HepG2 (cell line): ENCODE data around the gene SYT7. TPM values are rescaled to one million over a fixed set of nuclear protein-coding genes. Genes with fewer than 3 reads are reported as not detected.

Experiments used
- ARNTL ChIP-seq: sonication (generic); formaldehyde crosslinking; IDR thresholded peaks from 2 replicates; pipeline ENCODE4 v1.4.0; 2020; ENCODE audit warnings: mild to moderate bottlenecking, missing genetic modification reagents
- FOXA3 ChIP-seq: IDR thresholded peaks from 2 replicates; pipeline ENCODE4 v1.6.1; 2016; ENCODE audit warnings: missing genetic modification reagents, missing compliant biosample characterization
- GABPB1 ChIP-seq: IDR thresholded peaks from 2 replicates; pipeline ENCODE4 v1.6.1; 2016; ENCODE audit warnings: mild to moderate bottlenecking, missing genetic modification reagents, moderate library complexity, missing compliant biosample characterization
- PTBP1 ChIP-seq: fragments of 200-400 bp; formaldehyde crosslinking; IDR thresholded peaks from 2 replicates; pipeline ENCODE4 v1.6.1; 2018; ENCODE audit warnings: low read length, low read depth; ENCODE audit not compliant: poor library complexity, severe bottlenecking
- SIN3A ChIP-seq: IDR thresholded peaks from 2 replicates; pipeline ENCODE4 v1.6.1; 2011; ENCODE audit warnings: low read depth, mild to moderate bottlenecking, control low read depth, low read length, borderline replicate concordance
- TRIM24 ChIP-seq: sonication (generic); formaldehyde crosslinking; IDR thresholded peaks from 2 replicates; pipeline ENCODE4 v1.8.0; 2022; ENCODE audit warnings: mild to moderate bottlenecking, missing genetic modification reagents
- ZBTB20 ChIP-seq: sonication (generic); formaldehyde crosslinking; IDR thresholded peaks from 2 replicates; pipeline ENCODE4 v1.8.1; 2023; ENCODE audit warnings: missing genetic modification reagents, low read depth, mild to moderate bottlenecking, borderline replicate concordance
- ZNF292 ChIP-seq: sonication (generic); formaldehyde crosslinking; IDR thresholded peaks from 2 replicates; pipeline ENCODE4 v1.8.1; 2022; ENCODE audit warnings: mild to moderate bottlenecking, low read depth, missing genetic modification reagents, borderline replicate concordance
- ZNF331 ChIP-seq: sonication (generic); formaldehyde crosslinking; IDR thresholded peaks from 2 replicates; pipeline ENCODE4 v1.4.0; 2020; ENCODE audit warnings: missing genetic modification reagents
- ZNF709 ChIP-seq: sonication (generic); formaldehyde crosslinking; IDR thresholded peaks from 2 replicates; pipeline ENCODE4 v1.5.0; 2020; ENCODE audit warnings: mild to moderate bottlenecking, missing genetic modification reagents
- ZNF780A ChIP-seq: sonication (generic); formaldehyde crosslinking; IDR thresholded peaks from 2 replicates; pipeline ENCODE4 v1.8.0; 2022; ENCODE audit warnings: mild to moderate bottlenecking, missing genetic modification reagents, moderate library complexity
- ZNF883 ChIP-seq: sonication (generic); formaldehyde crosslinking; IDR thresholded peaks from 2 replicates; pipeline ENCODE4 v1.5.1; 2020; ENCODE audit warnings: mild to moderate bottlenecking, missing genetic modification reagents; ENCODE audit errors: not compliant biosample characterization
- polyA plus RNA-seq, 8 experiments: library from polyadenylated mRNA; depleted of rRNA in 3 of 8; stranded (reverse) in 7 of 8; unstranded in 1 of 8; fragments of >200 nt; fragmentation: Illumina TruSeq in 4 of 8; extraction: Trizol in 4 of 8; gene quantifications; 2 replicates each; pipeline versions ENCODE4 v1.2.1 to v1.2.3, GENCODE V29; 2011 to 2016; ENCODE audit warnings: low read depth in 4 of 8, missing spikeins in 1 of 8, mixed read lengths in 1 of 8; ENCODE audit not compliant: insufficient read depth in 1 of 8
- total RNA-seq, 5 experiments: library from RNA; depleted of rRNA; stranded (reverse); fragments of >200 nt; fragmentation: Illumina TruSeq; extraction: Trizol; gene quantifications; 2 replicates each; pipeline ENCODE4 v1.2.3, GENCODE V29; 2016; ENCODE audit warnings: low read depth in 1 of 5
- TF ChIP-seq, protein P1 (sequence below): sonication (generic); formaldehyde crosslinking; IDR thresholded peaks from 2 replicates; pipeline ENCODE4 v1.4.0; 2020; ENCODE audit warnings: missing genetic modification reagents
- TF ChIP-seq, protein P2 (sequence below): sonication (generic); formaldehyde crosslinking; IDR thresholded peaks from 2 replicates; pipeline ENCODE4 v1.9.0; 2022; ENCODE audit warnings: low read depth, missing genetic modification reagents
- TF ChIP-seq, protein P3 (sequence below): sonication (generic); formaldehyde crosslinking; IDR thresholded peaks from 2 replicates; pipeline ENCODE4 v1.5.0; 2020; ENCODE audit warnings: missing genetic modification reagents
- TF ChIP-seq, protein P4 (sequence below): sonication (generic); formaldehyde crosslinking; IDR thresholded peaks from 2 replicates; pipeline ENCODE4 v1.4.0; 2020; ENCODE audit warnings: missing genetic modification reagents
- TF ChIP-seq, protein P5 (sequence below), 2 experiments: fragments of 450-650 bp in 1 of 2; sonication (generic) in 1 of 2; formaldehyde crosslinking; IDR thresholded peaks; 2 replicates each; pipeline versions ENCODE4 v1.5.0 to v1.8.0; 2020 to 2022; ENCODE audit warnings: mild to moderate bottlenecking in 1 of 2, missing genetic modification reagents in 1 of 2
- TF ChIP-seq, protein P6 (sequence below): sonication (generic); formaldehyde crosslinking; IDR thresholded peaks from 2 replicates; pipeline ENCODE4 v1.4.0; 2020; ENCODE audit warnings: missing genetic modification reagents, borderline replicate concordance

SYT7 gene
- total and polyA plus RNA-seq, 2 of the 13 experiments (the other 11 are each of a cell fraction or from before 2014, with no cell fraction given): 1.4 to 4.4 TPM

DNA sequence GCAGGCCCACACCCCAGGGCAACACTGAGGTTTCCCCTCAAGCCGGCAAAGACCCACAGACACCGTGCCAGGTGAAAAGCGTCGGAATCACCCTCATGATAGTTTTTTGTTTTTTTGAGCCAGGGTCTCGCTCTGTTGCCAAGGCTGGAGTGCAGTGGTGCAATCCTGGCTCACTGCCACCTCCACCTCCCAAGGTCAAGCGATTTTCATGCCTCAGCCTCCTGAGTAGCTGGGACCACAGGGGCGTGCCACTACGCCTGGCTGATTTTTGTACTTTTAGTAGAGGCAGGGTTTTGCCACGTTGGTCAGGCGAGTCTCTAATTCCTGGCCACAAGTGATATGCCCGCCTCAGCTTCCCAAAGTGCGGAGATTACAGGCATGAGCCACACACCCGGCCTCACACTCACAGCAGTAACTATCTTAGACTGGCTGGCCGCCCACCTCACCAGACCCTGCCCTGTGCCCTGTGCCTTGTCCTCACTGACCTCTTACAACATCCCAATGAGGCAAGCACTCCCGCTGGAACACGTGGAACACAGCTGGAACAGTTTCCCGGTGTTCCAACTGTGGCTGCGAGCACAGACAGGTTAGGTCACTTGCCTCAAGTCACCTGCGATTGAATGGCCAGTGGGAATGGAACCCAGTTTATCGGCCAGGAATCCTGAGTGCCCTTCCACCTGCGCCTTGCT is 51.2 kb downstream of the SYT7 start (continued):
- TF ChIP-seq ZBTB20 (CRISPR knock-in tag) (0 out of 2 replicates have a peak, but pooled peaks have one; percentile 35), ARNTL (CRISPR knock-in tag) (peak; percentile 71; the same call in 1 of the 2 replicates), ZNF780A (CRISPR knock-in tag) (no peak), FOXA3 (CRISPR knock-in tag) (peak; percentile 24; the same call in 1 of the 2 replicates), SIN3A (no peak), GABPB1 (CRISPR knock-in tag) (peak; percentile 50), ZNF883 (CRISPR knock-in tag) (peak; percentile 22), ZNF292 (CRISPR knock-in tag) (peak; percentile 78), TRIM24 (peak; percentile 87; the same call in 1 of the 2 replicates), ZNF709 (CRISPR knock-in tag) (0 out of 2 replicates have a peak, but pooled peaks have one; percentile 60), ZNF331 (CRISPR knock-in tag) (peak; percentile 38; the same call in 1 of the 2 replicates), PTBP1 (no peak)
- TF ChIP-seq, protein P1, sequence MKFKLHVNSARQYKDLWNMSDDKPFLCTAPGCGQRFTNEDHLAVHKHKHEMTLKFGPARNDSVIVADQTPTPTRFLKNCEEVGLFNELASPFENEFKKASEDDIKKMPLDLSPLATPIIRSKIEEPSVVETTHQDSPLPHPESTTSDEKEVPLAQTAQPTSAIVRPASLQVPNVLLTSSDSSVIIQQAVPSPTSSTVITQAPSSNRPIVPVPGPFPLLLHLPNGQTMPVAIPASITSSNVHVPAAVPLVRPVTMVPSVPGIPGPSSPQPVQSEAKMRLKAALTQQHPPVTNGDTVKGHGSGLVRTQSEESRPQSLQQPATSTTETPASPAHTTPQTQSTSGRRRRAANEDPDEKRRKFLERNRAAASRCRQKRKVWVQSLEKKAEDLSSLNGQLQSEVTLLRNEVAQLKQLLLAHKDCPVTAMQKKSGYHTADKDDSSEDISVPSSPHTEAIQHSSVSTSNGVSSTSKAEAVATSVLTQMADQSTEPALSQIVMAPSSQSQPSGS (CRISPR knock-in tag): peak; percentile 55; the same call in 1 of the 2 replicates
- TF ChIP-seq, protein P2, sequence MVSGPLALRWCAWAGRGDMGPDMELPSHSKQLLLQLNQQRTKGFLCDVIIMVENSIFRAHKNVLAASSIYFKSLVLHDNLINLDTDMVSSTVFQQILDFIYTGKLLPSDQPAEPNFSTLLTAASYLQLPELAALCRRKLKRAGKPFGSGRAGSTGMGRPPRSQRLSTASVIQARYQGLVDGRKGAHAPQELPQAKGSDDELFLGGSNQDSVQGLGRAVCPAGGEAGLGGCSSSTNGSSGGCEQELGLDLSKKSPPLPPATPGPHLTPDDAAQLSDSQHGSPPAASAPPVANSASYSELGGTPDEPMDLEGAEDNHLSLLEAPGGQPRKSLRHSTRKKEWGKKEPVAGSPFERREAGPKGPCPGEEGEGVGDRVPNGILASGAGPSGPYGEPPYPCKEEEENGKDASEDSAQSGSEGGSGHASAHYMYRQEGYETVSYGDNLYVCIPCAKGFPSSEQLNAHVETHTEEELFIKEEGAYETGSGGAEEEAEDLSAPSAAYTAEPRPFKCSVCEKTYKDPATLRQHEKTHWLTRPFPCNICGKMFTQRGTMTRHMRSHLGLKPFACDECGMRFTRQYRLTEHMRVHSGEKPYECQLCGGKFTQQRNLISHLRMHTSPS (CRISPR knock-in tag): peak; percentile 60; the same call in 1 of the 2 replicates
- TF ChIP-seq, protein P3, sequence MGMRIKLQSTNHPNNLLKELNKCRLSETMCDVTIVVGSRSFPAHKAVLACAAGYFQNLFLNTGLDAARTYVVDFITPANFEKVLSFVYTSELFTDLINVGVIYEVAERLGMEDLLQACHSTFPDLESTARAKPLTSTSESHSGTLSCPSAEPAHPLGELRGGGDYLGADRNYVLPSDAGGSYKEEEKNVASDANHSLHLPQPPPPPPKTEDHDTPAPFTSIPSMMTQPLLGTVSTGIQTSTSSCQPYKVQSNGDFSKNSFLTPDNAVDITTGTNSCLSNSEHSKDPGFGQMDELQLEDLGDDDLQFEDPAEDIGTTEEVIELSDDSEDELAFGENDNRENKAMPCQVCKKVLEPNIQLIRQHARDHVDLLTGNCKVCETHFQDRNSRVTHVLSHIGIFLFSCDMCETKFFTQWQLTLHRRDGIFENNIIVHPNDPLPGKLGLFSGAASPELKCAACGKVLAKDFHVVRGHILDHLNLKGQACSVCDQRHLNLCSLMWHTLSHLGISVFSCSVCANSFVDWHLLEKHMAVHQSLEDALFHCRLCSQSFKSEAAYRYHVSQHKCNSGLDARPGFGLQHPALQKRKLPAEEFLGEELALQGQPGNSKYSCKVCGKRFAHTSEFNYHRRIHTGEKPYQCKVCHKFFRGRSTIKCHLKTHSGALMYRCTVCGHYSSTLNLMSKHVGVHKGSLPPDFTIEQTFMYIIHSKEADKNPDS: 0 out of 2 replicates have a peak, but pooled peaks have one; percentile 70
- TF ChIP-seq, protein P4, sequence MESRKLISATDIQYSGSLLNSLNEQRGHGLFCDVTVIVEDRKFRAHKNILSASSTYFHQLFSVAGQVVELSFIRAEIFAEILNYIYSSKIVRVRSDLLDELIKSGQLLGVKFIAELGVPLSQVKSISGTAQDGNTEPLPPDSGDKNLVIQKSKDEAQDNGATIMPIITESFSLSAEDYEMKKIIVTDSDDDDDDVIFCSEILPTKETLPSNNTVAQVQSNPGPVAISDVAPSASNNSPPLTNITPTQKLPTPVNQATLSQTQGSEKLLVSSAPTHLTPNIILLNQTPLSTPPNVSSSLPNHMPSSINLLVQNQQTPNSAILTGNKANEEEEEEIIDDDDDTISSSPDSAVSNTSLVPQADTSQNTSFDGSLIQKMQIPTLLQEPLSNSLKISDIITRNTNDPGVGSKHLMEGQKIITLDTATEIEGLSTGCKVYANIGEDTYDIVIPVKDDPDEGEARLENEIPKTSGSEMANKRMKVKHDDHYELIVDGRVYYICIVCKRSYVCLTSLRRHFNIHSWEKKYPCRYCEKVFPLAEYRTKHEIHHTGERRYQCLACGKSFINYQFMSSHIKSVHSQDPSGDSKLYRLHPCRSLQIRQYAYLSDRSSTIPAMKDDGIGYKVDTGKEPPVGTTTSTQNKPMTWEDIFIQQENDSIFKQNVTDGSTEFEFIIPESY: 0 out of 2 replicates have a peak, but pooled peaks have one; percentile 5
- TF ChIP-seq, protein P5, sequence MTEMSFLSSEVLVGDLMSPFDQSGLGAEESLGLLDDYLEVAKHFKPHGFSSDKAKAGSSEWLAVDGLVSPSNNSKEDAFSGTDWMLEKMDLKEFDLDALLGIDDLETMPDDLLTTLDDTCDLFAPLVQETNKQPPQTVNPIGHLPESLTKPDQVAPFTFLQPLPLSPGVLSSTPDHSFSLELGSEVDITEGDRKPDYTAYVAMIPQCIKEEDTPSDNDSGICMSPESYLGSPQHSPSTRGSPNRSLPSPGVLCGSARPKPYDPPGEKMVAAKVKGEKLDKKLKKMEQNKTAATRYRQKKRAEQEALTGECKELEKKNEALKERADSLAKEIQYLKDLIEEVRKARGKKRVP (CRISPR knock-in tag; IDR thresholded peaks at IDR 0.05): peak in 1 of 2 experiments; percentile 90; a peak in 2 of 4 replicates
- TF ChIP-seq, protein P6, sequence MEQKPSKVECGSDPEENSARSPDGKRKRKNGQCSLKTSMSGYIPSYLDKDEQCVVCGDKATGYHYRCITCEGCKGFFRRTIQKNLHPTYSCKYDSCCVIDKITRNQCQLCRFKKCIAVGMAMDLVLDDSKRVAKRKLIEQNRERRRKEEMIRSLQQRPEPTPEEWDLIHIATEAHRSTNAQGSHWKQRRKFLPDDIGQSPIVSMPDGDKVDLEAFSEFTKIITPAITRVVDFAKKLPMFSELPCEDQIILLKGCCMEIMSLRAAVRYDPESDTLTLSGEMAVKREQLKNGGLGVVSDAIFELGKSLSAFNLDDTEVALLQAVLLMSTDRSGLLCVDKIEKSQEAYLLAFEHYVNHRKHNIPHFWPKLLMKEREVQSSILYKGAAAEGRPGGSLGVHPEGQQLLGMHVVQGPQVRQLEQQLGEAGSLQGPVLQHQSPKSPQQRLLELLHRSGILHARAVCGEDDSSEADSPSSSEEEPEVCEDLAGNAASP (CRISPR knock-in tag): peak; percentile 95; the same call in 1 of the 2 replicates
